Stimulated activated CD8-positive, alpha-beta memory T cell treated with anti-CD3 and anti-CD28 coated beads, Interleukin-2, amount 100 ng/mL, for 48 hours (primary cell): ENCODE measurements around the gene CEMIP2.
"Not testable (repeated sequence)": the region's sequence is repeated elsewhere in the genome, so short reads cannot be mapped to it uniquely, and the experiment has no call there.

Experiments
- DNase-seq, 2 donors: peaks; one replicate each; pipeline ENCODE4 v3.0.0-alpha.2; 2020; ENCODE audit warnings: low read depth in 2 of 2

Gene CEMIP2

DNA sequence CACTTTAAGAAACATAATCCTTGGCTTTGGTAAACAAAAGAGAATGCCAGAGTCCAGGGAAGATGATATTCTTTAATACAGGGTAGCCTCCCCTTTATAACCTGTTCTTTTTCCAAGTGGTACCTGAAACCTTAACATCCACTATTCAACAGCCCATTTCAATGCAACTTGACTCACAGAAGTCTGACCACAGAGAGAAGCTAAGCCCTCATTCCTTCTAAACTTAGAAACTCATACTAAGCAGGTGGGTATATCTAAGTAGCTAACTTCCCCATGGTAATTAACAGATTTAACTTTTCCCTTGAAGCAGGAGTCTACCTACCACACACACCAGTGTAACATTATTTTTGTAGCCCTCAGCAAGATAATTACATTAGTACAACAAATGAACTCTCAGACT, 91.9 kb downstream of the CEMIP2 start:
- no peak for DNase-seq

DNA sequence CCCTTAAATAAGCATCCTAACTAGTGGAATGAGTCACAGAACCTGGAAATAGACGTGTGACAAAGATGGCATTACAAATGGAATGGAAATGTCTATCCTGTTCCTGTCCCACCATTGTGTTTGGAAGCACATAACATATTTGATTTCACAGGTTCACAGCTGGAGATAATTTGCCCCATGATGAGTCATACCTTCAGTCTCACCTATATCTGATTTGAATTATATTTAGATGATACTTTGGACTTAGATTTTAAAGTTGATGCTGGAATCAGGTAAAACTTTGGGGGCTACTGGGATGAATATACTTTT, 92.5 kb downstream of the CEMIP2 start:
- no peak for DNase-seq

DNA sequence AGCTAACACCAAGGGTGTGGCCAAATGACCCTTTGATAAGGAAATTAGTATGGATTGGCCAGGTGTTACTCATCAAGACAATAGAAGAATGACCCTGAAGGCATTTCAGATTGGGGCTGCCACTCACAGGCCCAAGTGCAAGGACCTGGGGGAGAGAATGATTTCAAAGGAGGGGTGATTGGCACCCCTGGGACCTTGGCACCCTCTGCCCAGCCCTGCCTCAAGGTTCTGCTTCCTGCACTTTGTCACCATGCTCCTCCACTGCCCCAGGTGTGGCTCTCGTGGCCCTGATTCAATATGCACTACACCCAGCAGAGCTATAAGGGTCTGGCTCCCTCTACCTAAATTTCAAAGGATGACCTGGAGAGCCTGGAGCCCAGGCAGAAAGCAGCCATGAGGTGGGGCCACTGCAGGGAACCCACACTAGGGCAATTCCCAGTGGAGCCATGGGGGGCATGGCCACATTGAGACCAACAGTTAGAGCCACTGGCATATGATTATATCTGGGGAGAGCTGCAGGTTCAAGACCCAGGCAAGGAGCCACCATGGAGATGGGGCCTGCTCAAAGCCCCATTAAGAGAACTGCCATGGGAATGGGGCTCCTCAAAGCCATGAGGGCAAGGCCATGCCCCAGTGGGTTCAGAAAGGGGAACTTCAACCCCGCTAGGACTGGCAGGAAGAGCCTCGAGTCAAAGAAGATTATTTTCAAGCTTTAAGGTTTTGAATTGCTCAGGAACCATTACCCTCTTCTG, 93.0 kb downstream of the CEMIP2 start:
- DNase-seq, result no peak

DNA sequence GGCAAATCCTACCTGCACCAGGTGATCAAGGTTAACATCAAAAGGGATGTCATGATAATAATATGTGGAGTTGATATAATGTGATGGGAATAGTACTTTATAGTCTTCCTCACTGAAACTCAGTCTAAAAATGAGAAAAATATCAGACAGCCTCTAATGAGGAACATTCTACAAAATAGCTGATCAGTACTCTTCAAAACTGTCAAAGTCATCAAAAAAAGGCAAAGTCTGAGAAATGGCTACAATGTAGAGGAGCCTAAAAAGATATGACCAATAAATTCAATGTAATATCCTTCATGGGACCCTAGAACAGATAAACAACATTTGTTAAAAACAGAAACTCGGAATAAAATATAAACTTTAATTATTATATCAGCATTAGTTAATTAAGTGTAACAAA, 95.7 kb downstream of the CEMIP2 start:
- no peak for DNase-seq

DNA sequence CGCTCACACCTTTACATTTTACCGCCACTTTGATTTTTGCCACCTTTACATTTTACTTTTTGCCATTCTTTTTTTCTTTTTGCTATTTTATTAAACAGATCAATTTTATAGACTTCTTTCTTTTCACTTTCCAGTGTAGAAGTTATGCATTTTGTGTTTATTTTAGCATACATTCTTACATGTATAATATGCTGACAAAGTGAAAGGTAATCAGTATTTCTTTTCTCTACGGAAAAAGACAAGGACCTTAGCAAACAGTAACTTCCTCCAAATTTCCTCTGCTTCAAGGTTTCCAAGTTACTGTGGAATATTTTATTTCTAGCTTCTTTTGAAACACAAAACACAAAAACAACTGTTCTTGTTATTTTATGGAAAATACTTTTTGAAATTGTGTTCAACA, 97.0 kb downstream of the CEMIP2 start:
- DNase-seq, result no peak

DNA sequence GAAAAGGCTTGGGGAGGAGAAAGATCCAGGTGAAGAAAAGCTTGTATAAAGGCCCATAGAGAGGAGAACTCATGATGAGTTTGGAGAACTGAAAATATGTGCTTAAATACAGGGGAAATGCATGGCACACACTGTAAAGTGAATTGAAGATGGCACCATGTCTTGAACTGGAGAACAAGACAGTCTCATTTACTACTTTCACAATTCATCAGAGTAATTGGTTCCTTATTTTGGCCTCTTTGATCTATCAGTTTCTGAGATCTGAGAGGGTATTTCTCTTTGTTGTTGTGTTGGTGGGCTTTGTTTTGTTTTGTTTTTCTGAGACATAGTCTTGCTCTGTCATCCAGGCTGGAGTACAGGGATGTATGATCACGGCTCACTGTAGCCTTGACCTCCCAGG, 98.2 kb downstream of the CEMIP2 start:
- no peak for DNase-seq

DNA sequence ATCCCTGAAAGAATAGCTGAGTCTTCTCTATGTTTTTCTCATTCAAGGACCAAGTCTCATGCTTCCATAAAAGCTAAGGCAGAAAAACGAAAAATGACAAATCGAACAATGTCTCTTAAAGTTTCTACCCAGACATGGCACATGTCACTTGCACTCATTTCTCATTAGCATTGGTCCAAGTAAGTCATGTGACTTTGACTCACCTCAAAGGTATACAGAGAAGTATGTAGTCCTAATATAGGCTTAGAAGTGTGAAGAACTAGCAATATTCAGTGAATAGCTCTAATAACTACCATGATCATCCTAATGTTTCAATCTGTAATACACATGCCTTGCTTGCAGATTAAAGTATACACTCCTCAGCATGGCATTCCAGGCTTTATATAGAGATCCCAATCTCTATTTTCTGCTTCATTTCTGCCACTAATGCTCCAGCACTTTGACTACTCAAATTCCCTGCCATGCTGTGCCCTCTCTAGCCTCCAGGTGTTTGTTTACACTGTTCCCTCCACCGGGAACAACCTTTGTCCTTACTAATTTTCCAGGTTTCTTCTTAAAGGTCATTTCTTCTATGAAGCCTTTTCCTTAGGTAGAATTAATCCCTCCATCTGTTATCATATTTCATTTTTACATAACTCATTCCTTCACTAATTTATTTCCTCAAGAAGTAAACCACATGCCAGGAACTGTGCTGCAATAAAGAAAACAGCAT, 98.9 kb downstream of the CEMIP2 start:
- DNase-seq, result no peak

DNA sequence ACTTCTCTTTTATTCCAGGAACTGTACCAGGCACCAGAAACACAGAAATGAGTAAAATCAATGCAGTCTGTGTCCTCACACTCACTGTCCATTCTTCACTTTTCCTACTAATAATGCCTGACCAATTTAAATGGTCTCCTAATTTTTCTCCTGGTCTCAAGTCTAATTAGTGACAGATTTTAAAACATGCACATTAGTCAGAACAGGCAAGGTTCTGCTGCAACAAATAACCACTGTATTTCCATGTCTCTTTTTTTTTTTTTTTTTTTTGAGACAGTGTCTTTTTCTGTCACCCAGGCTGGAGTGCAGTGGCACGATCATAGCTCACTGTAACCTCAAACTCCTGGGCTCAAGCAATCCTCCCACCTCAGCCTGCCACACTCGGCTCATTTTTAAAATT, 99.6 kb downstream of the CEMIP2 start:
- no peak for DNase-seq

DNA sequence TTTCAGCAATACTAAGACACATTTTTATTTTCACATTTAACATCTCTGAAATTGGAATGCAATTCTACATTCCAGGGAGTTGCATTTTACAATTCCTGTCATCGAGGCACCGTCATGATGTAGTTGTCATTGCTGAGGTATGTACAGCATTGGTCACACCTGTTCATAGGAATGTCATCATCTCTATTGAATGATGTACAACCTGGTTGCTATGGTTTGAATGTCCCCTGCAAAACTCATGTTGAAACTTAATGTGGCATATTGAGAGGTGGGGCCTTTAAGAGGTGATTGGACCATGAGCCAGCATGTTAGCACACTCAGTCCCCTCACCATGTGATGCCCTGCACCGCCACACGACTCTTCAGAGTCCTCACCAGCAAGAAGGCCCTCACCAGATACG, 103.1 kb downstream of the CEMIP2 start:
- no peak for DNase-seq

DNA sequence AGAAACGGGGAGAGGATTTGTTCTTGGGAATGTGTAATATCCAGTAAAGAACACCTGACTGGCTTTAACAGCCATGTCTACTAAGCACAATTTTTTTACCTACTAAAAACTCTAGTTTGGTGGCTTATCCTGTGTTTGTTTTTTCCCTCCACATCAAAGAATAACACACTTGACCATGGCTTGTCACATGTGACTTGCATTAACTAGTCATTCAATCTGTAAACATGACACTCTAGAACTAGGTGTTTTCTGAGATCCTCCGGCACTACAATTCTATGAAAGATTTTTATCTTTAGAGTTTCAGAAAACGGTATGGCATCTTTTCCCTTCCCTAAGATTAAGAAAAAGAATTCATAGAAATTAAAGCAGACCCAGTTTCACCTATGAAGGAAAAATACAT, 103.7 kb downstream of the CEMIP2 start:
- no peak for DNase-seq

DNA sequence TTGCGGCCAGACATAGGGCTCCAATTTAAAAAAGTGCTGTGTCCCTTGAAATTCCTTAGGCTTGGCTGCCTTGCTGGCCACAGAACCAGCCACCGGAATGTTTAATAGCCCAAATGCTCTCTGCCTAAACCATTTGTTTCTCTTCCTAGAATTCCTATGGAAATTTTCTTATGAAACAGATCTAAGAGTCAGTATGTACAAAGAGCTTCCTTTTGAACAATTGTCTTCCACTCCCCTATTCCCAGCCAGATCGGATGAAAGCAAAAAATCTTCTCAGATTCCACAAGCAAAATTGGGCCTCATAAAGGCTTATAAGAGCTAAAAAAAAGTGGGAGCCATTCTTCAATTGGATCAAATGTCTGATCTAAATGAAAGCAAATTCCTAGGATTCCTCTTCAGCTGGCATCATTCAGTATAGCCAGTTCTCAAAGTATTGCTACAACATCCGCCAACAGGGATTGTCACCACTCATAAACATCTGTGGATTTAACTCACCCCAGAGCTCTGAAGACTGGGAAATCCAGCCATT, 104.3 kb downstream of the CEMIP2 start:
- no peak for DNase-seq

DNA sequence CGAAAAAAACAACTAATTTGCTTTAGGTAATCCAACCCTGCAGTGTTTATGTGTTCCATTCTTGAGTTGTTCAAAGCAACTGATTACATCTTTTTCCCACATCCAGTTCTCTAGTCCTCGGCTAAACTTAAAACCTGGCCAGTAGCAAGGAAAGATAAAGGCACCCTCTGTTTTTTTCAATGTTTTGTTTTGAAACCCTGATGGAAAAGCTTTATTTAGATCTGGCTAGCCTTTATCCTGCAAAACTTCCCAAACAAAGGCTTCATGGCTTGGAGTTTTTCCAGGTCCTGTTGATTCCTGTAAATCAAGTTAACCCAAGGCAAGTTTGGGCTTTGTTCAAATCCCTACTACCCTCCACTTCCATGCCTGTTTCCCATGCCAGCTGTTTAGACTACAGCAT, 105.1 kb downstream of the CEMIP2 start:
- no peak for DNase-seq

DNA sequence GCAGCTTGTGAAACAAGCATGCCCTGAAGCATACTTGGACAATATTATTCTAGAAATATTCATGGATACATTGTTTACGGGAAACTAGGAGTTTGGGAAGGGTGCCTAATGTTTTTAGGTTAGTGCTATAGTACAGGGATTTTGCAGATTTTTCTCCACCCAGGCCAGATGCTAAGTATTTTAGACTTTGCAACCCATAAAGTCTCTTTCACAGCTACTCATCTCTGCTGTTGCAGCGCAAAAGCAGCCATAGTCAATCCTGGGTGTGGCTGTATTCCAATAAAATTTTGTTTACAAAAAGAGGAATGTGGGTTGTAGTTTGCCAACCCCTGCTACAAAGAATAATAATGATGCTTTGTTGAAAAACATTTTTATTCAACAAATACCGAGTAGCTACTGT, 106.2 kb downstream of the CEMIP2 start:
- no peak for DNase-seq

DNA sequence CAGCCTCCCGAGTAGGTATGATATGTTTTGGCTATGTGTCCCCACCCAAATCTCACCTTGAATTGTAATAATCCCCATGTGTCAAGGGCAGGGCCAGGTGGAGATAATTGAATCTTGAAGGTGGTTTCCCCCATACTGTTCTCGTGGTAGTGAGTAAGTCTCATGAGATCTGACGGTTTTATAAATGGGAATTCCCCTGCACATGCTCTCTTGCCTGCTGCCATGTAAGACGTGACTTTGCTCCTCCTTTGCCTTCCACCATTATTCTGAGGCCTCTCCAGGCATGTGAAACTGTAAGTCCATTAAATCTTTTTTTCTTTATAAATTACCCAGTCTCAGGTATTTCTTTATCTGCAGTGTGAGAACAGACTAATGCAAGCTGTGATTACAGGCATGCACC, 111.0 kb downstream of the CEMIP2 start:
- DNase-seq, result not testable (repeated sequence)

DNA sequence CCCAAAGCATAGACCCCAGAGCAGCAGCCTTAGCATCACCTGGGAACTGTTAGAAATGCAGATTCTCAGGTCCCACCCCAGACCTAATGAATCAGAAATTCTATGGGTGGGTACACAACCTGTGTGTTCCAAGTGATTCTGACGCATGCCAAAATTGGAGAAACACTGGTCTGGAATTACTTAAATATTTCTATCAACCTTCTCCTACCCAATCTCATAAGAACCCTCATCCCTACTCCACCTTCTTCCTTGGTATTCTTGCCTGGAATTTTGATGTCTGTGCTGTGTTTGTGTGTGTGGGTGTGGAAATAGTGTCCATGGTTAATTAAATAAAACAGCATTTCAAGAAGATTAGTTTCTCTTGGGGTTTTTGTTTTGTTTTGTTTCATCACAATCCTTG, 111.8 kb downstream of the CEMIP2 start:
- no peak for DNase-seq

DNA sequence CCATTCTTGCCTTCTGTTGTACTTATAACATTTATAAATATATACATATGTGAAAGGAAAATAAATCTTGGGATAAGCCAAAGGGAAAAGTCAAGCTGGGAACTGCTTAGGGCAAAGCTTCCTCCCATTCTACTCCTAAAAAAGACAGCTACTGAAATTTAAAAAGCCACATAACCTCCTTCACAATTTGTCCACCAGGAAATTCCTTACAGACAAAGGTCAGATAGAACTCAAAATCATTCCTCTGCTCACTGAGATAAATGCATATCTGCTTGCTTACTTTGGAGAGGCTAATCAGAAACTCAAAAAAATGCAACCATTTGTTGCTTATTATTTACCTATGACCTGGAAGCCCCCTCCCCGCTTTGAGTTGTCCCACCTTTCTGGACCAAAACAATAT, 112.5 kb downstream of the CEMIP2 start:
- DNase-seq, result no peak

DNA sequence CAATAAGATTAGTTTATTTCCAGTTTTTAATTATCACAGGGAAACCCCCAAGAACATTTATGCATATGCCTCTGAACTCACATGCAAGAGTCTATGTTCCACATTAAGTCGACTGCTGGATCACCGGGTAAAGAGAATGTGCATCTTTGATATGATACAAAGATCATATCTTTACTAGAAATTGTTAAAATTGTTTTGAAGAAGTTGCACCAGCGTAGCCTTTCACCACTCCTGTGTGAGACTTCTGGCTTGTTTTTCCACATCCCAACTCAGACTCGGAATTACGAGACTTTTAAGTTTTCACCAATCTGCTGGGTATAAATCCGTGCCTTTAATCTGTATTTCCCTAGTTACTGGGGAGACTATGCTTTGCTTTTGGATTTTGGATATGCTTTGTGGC, 113.2 kb downstream of the CEMIP2 start:
- DNase-seq, result no peak

DNA sequence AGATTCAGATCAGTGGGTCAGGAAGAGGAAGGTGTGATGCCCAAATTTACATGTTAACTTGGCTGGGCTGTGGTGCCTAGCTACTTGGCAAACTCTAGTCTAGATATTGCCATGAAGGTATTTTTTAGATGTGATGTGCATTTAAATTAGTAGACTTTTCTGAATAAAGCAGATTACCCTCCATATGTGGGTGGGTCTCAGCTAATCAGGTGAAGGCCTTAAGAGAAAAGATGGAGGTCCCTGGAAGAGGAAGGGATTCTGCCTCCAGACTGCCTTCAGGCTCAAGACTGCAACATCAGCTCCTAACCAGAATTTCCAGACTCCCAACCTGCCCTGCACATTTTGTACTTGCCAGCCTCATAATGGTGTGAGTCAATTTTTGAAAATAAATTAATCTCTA, 115.8 kb downstream of the CEMIP2 start:
- no peak for DNase-seq

DNA sequence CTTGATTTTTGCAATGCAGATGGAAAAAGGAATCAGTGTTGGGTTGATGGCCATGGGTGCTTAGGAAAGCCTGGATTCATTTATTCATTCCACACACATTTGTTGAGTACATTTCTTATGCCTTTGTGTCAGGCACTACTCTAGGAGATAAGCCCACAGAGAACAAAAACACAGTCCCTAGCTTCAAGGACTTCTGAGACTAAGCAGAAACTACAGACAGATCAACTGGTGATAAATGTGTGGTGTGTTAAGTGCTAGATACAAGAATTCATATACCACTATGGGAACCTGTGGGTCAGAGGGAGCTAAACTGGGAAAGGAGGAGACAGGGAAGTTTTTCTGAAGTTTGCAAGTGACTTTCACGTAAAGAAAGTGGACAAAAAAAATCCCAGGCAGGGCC, 119.9 kb downstream of the CEMIP2 start:
- no peak for DNase-seq

DNA sequence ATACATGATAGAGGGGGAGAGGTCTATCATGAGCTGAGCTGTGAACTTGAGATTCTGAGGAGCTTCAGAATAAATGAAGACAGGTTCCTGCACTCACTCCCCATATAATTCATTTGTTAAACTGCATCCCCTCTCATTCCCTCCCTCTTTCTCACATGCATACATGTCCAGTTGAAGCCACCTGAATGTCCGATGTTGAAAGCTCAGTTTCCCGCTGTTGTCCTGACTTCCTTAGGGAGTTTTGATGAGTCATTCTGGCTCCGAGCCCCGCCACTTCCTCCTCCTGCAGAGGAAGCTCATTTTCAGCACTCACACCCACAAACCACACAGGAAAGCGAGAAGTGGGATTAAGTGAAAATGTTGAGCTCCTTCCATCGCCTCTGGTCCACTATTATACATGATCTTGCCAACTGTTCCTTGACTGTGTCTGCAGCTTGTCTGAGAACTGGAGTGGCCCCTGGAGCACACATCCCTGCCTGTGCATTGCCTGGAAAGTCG, 121.2 kb downstream of the CEMIP2 start:
- no peak for DNase-seq

DNA sequence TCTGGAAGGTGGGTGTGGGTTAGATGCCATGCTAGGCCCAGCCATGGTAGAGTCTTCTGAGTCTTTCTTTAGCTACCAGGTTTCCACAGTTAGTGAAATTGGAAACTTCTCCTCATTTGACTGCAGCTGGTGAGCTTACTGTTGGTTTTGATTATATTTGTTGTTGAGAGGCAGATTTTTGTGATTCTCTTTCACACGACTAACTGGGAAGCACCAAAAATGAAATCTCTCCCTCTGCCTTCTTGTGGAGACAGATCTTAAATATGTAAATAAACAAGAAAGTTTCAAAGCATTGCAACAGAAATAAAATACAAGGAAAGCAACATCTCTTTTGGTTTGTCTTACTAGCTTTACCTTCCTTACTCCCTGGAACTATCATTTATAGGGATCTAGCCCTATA, 122.2 kb downstream of the CEMIP2 start:
- DNase-seq, result no peak

DNA sequence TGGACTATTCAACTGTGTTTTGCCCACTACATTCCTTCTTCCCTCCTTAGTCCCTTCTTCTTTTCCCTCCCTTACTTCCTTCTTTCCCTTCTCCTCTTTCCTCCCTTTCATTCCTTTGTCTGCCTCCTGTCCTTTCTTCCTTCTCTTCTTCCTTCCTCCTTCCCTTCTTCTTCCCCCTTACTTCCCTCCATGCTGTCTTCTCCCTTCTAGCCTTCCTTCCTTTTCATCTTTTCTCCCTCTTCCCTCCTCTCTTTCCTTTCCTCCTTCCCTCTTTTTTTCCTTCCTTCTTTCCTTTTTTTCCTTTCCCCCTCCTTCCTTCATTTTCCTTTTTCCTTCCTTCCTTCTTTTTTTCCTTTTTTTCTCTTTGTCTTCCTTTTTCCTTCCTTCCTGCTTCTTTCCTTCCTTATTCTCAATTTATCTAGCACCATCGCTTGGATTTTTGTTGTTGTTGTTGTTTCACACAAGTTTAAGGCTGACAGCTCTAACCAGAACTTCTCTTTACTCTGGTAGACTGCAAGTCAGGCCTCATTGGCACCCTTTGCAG, 123.4 kb downstream of the CEMIP2 start:
- DNase-seq, result no peak

DNA sequence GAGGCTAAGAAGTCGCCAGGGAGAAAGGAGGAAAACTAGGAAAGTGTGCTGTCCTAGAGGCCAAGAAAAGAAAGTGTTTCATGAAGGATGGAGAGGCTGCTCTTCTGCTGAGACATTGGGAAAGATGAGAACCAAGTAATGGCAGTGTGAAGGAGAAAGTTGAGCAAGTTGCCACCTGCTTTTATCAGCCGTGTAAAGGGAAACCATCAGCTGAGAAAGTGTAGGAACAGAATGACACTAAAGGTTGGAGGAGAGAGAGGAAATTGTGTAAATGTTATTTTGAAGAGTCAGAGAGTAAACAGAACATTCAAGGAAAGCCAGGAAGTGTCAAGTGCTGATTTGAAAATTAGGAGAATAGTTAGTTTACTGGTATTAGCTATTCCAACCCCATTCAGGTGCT, 125.0 kb downstream of the CEMIP2 start:
- DNase-seq, result no peak
